H1 (cell line): Measurements from ENCODE around the gene TBC1D22A. TPM values are rescaled to one million over a fixed set of nuclear protein-coding genes. Genes with fewer than 3 reads are reported as not detected.

Experiments
- KDM4A ChIP-seq: IDR thresholded peaks from one replicate; pipeline ENCODE4 v1.7.1; 2012; ENCODE audit warnings: low read depth, mild to moderate bottlenecking, moderate library complexity, low read length, inconsistent platforms; ENCODE audit not compliant: severe bottlenecking
- MAFK ChIP-seq: IDR thresholded peaks from 2 replicates; pipeline ENCODE4 v1.6.1; 2012; ENCODE audit warnings: low read depth, mild to moderate bottlenecking, improper control_type of control experiment, low read length
- RXRA ChIP-seq: IDR thresholded peaks from 2 replicates; pipeline ENCODE4 v1.6.1; 2011; ENCODE audit warnings: low read depth, mild to moderate bottlenecking, low read length, moderate library complexity; ENCODE audit not compliant: insufficient read depth
- TEAD4 ChIP-seq: IDR thresholded peaks from 2 replicates; pipeline ENCODE4 v1.6.1; 2012; ENCODE audit warnings: low read depth, low read length, inconsistent platforms, mixed read lengths
- polyA plus RNA-seq, 7 experiments: library from polyadenylated mRNA; depleted of rRNA in 3 of 7; stranded (reverse) in 5 of 7; unstranded in 2 of 7; fragments of >200 nt in 5 of 7; fragments of 200-250 nt in 2 of 7; gene quantifications; 1 replicate in 5 of 7; 2 replicates in 1 of 7; 4 replicates in 1 of 7; pipeline versions ENCODE4 v1.2.1 to v1.2.3, GENCODE V29; 2011 to 2013; ENCODE audit warnings: missing spikeins in 2 of 7, mixed read lengths in 2 of 7
- total RNA-seq: library from RNA; stranded (reverse); fragmentation: NEBNext Ultra II Directional; extraction: Animal tissue kit (Norgen Biotek cat#: 25700); gene quantifications from 2 replicates; pipeline ENCODE4 v1.2.1, GENCODE V29; 2021

The TBC1D22A gene
- total and polyA plus RNA-seq, 2 of the 8 experiments (the other 6 are each of a cell fraction or from before 2014, with no cell fraction given): 11.9 to 18.4 TPM

DNA sequence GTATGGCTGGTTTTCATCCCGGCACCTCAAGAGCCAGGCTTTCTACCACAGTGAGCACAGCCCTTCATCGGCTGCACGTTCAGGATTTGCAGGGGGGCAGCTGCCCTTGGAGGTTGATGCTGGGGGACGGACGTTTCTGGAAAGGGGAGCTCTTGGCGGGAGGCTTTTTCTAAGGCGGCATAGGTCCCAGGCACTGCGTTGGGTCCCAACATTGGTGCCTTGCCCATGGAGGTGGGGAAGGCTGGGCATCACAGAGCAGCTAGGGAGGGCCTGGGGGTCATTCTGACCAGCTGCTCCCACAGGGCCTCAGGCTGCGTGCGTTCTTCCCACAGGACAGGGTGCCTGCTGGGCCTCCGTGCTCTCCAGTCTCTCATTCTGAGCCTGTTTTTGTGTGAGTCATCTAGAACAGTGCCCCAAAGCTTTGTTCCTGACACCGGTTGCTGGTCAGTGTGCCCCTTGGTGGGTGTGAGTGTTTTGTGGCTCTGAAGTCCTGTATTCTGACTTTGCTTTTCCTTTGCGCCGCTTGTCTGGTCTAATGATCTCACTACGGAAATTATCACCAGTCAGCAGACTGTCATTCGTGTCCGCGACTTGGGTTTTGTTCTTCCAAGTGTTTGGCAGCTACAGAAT lies 275.9 kb downstream of the TBC1D22A start (continued):
- TF ChIP-seq MAFK (no peak), KDM4A (no peak), RXRA (no peak), TEAD4 (no peak)
- TF ChIP-seq, all 59 proteins: peak for 0
